ENCODE data around the gene KYAT1.

The KYAT1 gene

GRCh38 chr9:128908372-128908771, 26.6 kb upstream of the KYAT1 start:
- no peak for DNase-seq (ENCODE audit: low read depth in 2 of 2)

GRCh38 chr9:128906741-128907140, 25.0 kb upstream of the KYAT1 start:
- no peak for DNase-seq (ENCODE audit: low read depth in 2 of 2)

- no peak for DNase-seq (ENCODE audit: low read depth in 2 of 2)
Observed at GRCh38 chr9:128905964-128906363, 24.2 kb upstream of the KYAT1 start.

GRCh38 chr9:128903871-128904620, 22.3 kb upstream of the KYAT1 start:
- no peak for DNase-seq (ENCODE audit: low read depth in 2 of 2)

- DNase-seq (ENCODE audit: low read depth in 2 of 2), result no peak
Observed at GRCh38 chr9:128903079-128903461, 21.3 kb upstream of the KYAT1 start.

GRCh38 chr9:128902351-128903078, 20.8 kb upstream of the KYAT1 start:
- peak; percentile 60 to 75 for DNase-seq (ENCODE audit: low read depth in 2 of 2)

- no peak for DNase-seq (ENCODE audit: low read depth in 2 of 2)
Observed at GRCh38 chr9:128901822-128902221, 20.1 kb upstream of the KYAT1 start.

GRCh38 chr9:128901379-128901778, 19.6 kb upstream of the KYAT1 start:
- DNase-seq (ENCODE audit: low read depth in 2 of 2), result no peak

- no peak for DNase-seq (ENCODE audit: low read depth in 2 of 2)
Observed at GRCh38 chr9:128899566-128900322, 18.0 kb upstream of the KYAT1 start.

- DNase-seq (ENCODE audit: low read depth in 2 of 2), result no peak
Observed at GRCh38 chr9:128898845-128899565, 17.3 kb upstream of the KYAT1 start.

GRCh38 chr9:128898382-128898781, 16.6 kb upstream of the KYAT1 start:
- DNase-seq (ENCODE audit: low read depth in 2 of 2), result no peak

GRCh38 chr9:128895556-128895955, 13.8 kb upstream of the KYAT1 start:
- DNase-seq (ENCODE audit: low read depth in 2 of 2), result no peak

- DNase-seq (ENCODE audit: low read depth in 2 of 2), result no peak
Observed at GRCh38 chr9:128894764-128895163, 13.0 kb upstream of the KYAT1 start.

- no peak for DNase-seq (ENCODE audit: low read depth in 2 of 2)
Observed at GRCh38 chr9:128893354-128893753, 11.6 kb upstream of the KYAT1 start.

GRCh38 chr9:128892221-128892921, 10.6 kb upstream of the KYAT1 start:
- no peak for DNase-seq (ENCODE audit: low read depth in 2 of 2)

- DNase-seq (ENCODE audit: low read depth in 2 of 2), result no peak
Observed at GRCh38 chr9:128891321-128892220, 9.8 kb upstream of the KYAT1 start.

- no peak for DNase-seq (ENCODE audit: low read depth in 2 of 2)
Observed at GRCh38 chr9:128887914-128888350, 6.2 kb upstream of the KYAT1 start.

- no peak for DNase-seq (ENCODE audit: low read depth in 2 of 2)
Observed at GRCh38 chr9:128887049-128887448, 5.3 kb upstream of the KYAT1 start.

GRCh38 chr9:128886211-128886891, 4.6 kb upstream of the KYAT1 start:
- no peak for DNase-seq (ENCODE audit: low read depth in 2 of 2)

GRCh38 chr9:128885798-128886197, 4.0 kb upstream of the KYAT1 start:
- DNase-seq (ENCODE audit: low read depth in 2 of 2), result no peak
